GM18907 (cell line): ENCODE data around the gene HLCS.

Source experiments
- ATAC-seq: cut with Tn5 transposase; IDR thresholded peaks from one replicate; pipeline ENCODE4 v1.9.1; 2021; ENCODE audit warnings: mild to moderate bottlenecking, moderate library complexity; ENCODE audit not compliant: unreplicated experiment

The HLCS gene

GRCh38 chr21:36985751-36986594 lies 19.5 kb upstream of the HLCS start:
- ATAC-seq = no peak

- no peak for ATAC-seq
Measured at GRCh38 chr21:36981977-36982700, 15.7 kb upstream of the HLCS start.

- ATAC-seq = no peak
Measured at GRCh38 chr21:36981049-36981391, 14.6 kb upstream of the HLCS start.

GRCh38 chr21:36980280-36981048 lies 14.0 kb upstream of the HLCS start:
- ATAC-seq = peak; percentile 35

GRCh38 chr21:36976882-36977651 lies 10.6 kb upstream of the HLCS start:
- peak; percentile 84 for ATAC-seq

- no peak for ATAC-seq
Measured at GRCh38 chr21:36976228-36976861, 9.9 kb upstream of the HLCS start.

- ATAC-seq = no peak
Measured at GRCh38 chr21:36974851-36975192, 8.4 kb upstream of the HLCS start.

GRCh38 chr21:36973986-36974850 lies 7.7 kb upstream of the HLCS start:
- no peak for ATAC-seq

- ATAC-seq = no peak
Measured at GRCh38 chr21:36968976-36969375, 2.5 kb upstream of the HLCS start.

GRCh38 chr21:36968414-36968813 lies 1.9 kb upstream of the HLCS start:
- ATAC-seq = no peak

- ATAC-seq = peak; percentile 28
Measured at GRCh38 chr21:36966821-36967768, 626 bp upstream of the HLCS start.

GRCh38 chr21:36965720-36966065 lies 776 bp downstream of the HLCS start:
- no peak for ATAC-seq

- ATAC-seq = no peak
Measured at GRCh38 chr21:36964827-36965719, 1.4 kb downstream of the HLCS start.

GRCh38 chr21:36964398-36964797 lies 2.1 kb downstream of the HLCS start:
- no peak for ATAC-seq

GRCh38 chr21:36962098-36962780 lies 4.2 kb downstream of the HLCS start:
- ATAC-seq = no peak

- ATAC-seq = no peak
Measured at GRCh38 chr21:36960676-36961284, 5.7 kb downstream of the HLCS start.
